Measurements from ENCODE around the gene OR2S2. TPM values are rescaled to one million over a fixed set of nuclear protein-coding genes. Genes with fewer than 3 reads are reported as not detected.

OR2S2 gene
- total RNA-seq, 1 donor, result not detected

DNA sequence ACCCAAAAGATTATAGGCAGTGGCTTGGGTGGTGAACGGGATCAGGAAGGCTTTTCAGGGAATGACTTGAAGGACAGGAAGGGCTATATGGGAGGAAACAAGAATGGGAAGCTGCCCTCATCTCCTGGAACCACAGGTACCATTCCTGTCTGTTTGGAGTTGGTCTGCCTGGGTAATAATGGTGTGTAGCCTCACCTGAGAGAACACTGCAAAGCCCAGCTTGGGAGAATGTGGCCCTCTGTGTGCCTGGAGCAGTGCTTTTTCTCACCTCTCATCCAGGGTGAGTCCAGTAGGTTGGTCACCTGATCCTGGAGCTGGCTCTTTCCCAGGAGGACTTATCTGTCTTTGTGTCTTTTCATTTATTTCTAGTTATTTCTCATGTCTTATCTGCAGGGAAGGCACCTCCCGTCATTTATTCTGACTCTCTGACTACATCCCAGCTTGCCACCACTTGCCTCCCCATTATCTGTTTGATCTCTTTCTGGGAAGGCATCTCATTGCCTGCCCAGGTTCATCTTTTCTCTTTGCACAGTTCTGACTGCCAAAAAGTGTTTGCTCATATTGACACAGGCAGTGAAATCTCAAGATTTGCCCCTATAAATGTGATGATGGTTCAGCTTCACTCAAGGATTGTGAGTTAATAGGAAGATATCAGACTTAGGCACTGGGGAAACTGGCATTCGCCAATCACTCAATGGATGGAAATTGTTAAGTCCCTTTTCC, 22.5 kb upstream of the OR2S2 start:
- H3K4me3 ChIP-seq (ENCODE audit: low read depth, low read length), result no peak overlapping the region
- TF ChIP-seq, protein P1, sequence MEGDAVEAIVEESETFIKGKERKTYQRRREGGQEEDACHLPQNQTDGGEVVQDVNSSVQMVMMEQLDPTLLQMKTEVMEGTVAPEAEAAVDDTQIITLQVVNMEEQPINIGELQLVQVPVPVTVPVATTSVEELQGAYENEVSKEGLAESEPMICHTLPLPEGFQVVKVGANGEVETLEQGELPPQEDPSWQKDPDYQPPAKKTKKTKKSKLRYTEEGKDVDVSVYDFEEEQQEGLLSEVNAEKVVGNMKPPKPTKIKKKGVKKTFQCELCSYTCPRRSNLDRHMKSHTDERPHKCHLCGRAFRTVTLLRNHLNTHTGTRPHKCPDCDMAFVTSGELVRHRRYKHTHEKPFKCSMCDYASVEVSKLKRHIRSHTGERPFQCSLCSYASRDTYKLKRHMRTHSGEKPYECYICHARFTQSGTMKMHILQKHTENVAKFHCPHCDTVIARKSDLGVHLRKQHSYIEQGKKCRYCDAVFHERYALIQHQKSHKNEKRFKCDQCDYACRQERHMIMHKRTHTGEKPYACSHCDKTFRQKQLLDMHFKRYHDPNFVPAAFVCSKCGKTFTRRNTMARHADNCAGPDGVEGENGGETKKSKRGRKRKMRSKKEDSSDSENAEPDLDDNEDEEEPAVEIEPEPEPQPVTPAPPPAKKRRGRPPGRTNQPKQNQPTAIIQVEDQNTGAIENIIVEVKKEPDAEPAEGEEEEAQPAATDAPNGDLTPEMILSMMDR (IDR thresholded peaks at IDR 0.05; ENCODE audit: insufficient read depth, low read length), result no peak
- DNase-seq (ENCODE audit: low read depth), result no peak

- TF ChIP-seq, protein P1 (IDR thresholded peaks at IDR 0.05; ENCODE audit: insufficient read depth, low read length), result no peak
Measured at GRCh38 chr9:35978792-35979191, 20.8 kb upstream of the OR2S2 start.

DNA sequence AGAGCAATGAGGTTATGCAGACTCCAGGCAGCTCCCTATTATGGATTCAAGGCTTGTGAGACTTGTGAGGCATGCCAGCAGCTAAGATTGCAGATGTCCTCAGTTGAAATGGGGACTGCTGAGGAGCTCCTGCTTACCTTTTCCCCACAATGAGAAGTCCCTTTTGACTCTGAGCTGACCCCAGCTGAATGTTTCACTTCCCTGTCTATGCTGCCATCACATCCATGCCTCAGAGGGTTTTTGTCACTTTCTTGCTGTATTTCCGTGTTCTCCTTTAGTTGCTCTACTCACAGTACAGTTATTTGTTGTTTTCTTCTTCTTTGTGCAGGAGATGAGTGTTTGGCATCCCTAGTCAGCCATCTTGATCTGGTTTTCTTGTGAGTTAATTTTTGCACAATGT, 18.8 kb upstream of the OR2S2 start:
- no peak for DNase-seq (ENCODE audit: low read depth)
- TF ChIP-seq, protein P1 (IDR thresholded peaks at IDR 0.05; ENCODE audit: insufficient read depth, low read length), result no peak
- H3K4me3 ChIP-seq (ENCODE audit: low read depth, low read length), result no peak overlapping the region

More at GRCh38 chr9:35978792-35979191, 20.8 kb upstream of the OR2S2 start:
- no peak overlapping the region for H3K4me3 ChIP-seq (ENCODE audit: low read depth, low read length)
- DNase-seq (ENCODE audit: low read depth), result no peak

- H3K4me3 ChIP-seq (ENCODE audit: low read depth, low read length), result no peak overlapping the region
- DNase-seq (ENCODE audit: low read depth), result no peak
- TF ChIP-seq, protein P1 (IDR thresholded peaks at IDR 0.05; ENCODE audit: insufficient read depth, low read length), result no peak
Measured at GRCh38 chr9:35974800-35975199, 16.8 kb upstream of the OR2S2 start.

DNA sequence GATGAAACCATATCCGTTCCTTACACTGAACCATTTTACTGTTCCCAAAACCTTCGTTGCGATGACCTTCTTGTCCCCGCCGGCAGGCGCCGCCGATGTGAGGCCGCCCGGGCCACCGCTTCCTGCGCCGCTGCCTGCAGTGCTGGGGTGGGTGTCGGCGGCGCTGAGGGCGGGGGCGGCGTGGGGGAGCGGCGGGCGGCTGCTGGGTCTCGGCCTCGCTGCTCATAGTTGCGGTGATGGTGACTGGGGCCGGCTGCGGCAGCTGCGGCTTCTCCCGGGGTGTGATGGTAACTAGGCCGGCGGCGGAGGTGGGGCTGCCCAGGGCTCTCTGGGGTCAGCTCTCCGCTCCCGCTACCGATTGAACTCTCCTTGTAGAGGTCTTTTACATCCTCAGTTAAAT, 14.1 kb upstream of the OR2S2 start:
- TF ChIP-seq, protein P1 (IDR thresholded peaks at IDR 0.05; ENCODE audit: insufficient read depth, low read length), result no peak
- no peak overlapping the region for H3K4me3 ChIP-seq (ENCODE audit: low read depth, low read length)
- no peak for DNase-seq (ENCODE audit: low read depth)

DNA sequence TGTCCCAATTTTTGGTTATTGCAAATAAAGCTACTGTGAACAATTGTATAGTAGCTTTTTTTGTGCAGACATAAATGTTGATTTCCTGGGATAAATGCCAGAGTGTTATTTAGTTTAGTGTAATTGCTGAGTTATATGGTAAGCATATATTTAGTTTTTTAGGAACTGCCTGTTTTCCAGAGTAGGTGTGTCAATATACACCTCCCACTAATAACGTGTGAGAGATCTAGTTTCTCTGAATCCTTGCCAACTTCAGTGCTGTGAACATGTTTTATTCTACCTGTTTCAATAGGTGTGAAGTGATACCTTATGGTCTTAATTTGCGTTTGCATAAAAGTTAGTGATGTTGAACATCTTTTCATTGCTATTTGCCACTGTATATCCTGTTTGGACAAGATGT, 9.1 kb upstream of the OR2S2 start:
- H3K4me3 ChIP-seq (ENCODE audit: low read depth, low read length), result no peak overlapping the region
- TF ChIP-seq, protein P1 (IDR thresholded peaks at IDR 0.05; ENCODE audit: insufficient read depth, low read length), result no peak
- DNase-seq (ENCODE audit: low read depth), result no peak

- no peak for DNase-seq (ENCODE audit: low read depth)
- no peak overlapping the region for H3K4me3 ChIP-seq (ENCODE audit: low read depth, low read length)
- TF ChIP-seq, protein P1 (IDR thresholded peaks at IDR 0.05; ENCODE audit: insufficient read depth, low read length), result no peak
Measured at GRCh38 chr9:35966433-35966832, 8.5 kb upstream of the OR2S2 start.
